ENCODE results near the gene VPS4A. TPM values are rescaled to one million over a fixed set of nuclear protein-coding genes. Genes with fewer than 3 reads are reported as not detected.
A peak's percentile ranks its signal among the peaks of the same experiment; 100 is the strongest.
"Not testable (repeated sequence)": the region's sequence is repeated elsewhere in the genome, so short reads cannot be mapped to it uniquely, and the experiment has no call there.

Gene VPS4A
- total RNA-seq, 1 donor from 2014 or later, result 28.9 TPM

GRCh38 chr16:69293401-69293800 is 17.7 kb upstream of the VPS4A start:
- Mint-ChIP-seq H3K4me1 (ENCODE audit: low read depth, unreplicated experiment) (peaks cover 9% of the 10 kb centered on the region), H3K4me3 (ENCODE audit: unreplicated experiment) (no peak overlapping the region), H3K27me3 (ENCODE audit: low read depth, unreplicated experiment) (no peaks in the 10 kb centered on the region), H3K27ac (ENCODE audit: unreplicated experiment) (peak overlapping the region; percentile 2), H3K9me3 (ENCODE audit: unreplicated experiment) (no peaks in the 10 kb centered on the region), H3K36me3 (ENCODE audit: low read depth, unreplicated experiment) (peaks cover 8% of the 10 kb centered on the region)
- Histone ChIP-seq H3K9me3 (ENCODE audit: insufficient read depth, low read depth, low read length) (no peaks in the 10 kb centered on the region), H3K79me2 (ENCODE audit: insufficient read depth, low read length) (no peaks in the 10 kb centered on the region), H3K4me2 (ENCODE audit: low read length) (no peak overlapping the region), H4K20me1 (ENCODE audit: insufficient read depth, low read length) (peaks cover 4% of the 10 kb centered on the region), H3K4me1 (ENCODE audit: insufficient read depth, low read length) (no peaks in the 10 kb centered on the region), H2AFZ (ENCODE audit: low read depth, low read length) (no peak overlapping the region), H3K36me3 (ENCODE audit: insufficient read depth, low read length) (no peaks in the 10 kb centered on the region), H3K9ac (ENCODE audit: low read length) (no peak overlapping the region), H3K27me3 (ENCODE audit: insufficient read depth, low read length) (no peaks in the 10 kb centered on the region), H3K4me3 (ENCODE audit: insufficient read depth, low read depth, low read length) (no peak overlapping the region), H3K27ac (ENCODE audit: low read depth, low read length) (no peak overlapping the region)
- FAIRE-seq (no peak), DNase-seq (ENCODE audit: low read depth) (no peak)
- TF ChIP-seq EZH2 (IDR thresholded peaks at IDR 0.05; ENCODE audit: insufficient read depth, low read length), result no peak
- no peak for TF ChIP-seq CTCF (IDR thresholded peaks at IDR 0.05; ENCODE audit: insufficient read depth, low read depth, low read length)

- no peaks in the 10 kb centered on the region for H3K4me1 ChIP-seq (ENCODE audit: insufficient read depth, low read length)
- no peak overlapping the region for H3K27ac Mint-ChIP-seq (ENCODE audit: unreplicated experiment)
- H4K20me1 ChIP-seq (ENCODE audit: insufficient read depth, low read length), result peaks cover 4% of the 10 kb centered on the region
- no peaks in the 10 kb centered on the region for H3K79me2 ChIP-seq (ENCODE audit: insufficient read depth, low read length)
- H3K4me3 ChIP-seq (ENCODE audit: insufficient read depth, low read depth, low read length), result no peak overlapping the region
- no peak overlapping the region for H3K4me3 Mint-ChIP-seq (ENCODE audit: unreplicated experiment)
- no peak overlapping the region for H3K4me2 ChIP-seq (ENCODE audit: low read length)
- no peak overlapping the region for H3K27ac ChIP-seq (ENCODE audit: low read depth, low read length)
- H3K36me3 ChIP-seq (ENCODE audit: insufficient read depth, low read length), result no peaks in the 10 kb centered on the region
- no peaks in the 10 kb centered on the region for H3K27me3 ChIP-seq (ENCODE audit: insufficient read depth, low read length)
- no peaks in the 10 kb centered on the region for H3K9me3 ChIP-seq (ENCODE audit: insufficient read depth, low read depth, low read length)
- no peak overlapping the region for H3K9ac ChIP-seq (ENCODE audit: low read length)
- TF ChIP-seq EZH2 (IDR thresholded peaks at IDR 0.05; ENCODE audit: insufficient read depth, low read length) (no peak), CTCF (IDR thresholded peaks at IDR 0.05; ENCODE audit: insufficient read depth, low read depth, low read length) (no peak)
- H3K36me3 Mint-ChIP-seq (ENCODE audit: low read depth, unreplicated experiment), result peaks cover 3% of the 10 kb centered on the region
- H2AFZ ChIP-seq (ENCODE audit: low read depth, low read length), result no peak overlapping the region
- H3K27me3 Mint-ChIP-seq (ENCODE audit: low read depth, unreplicated experiment), result no peaks in the 10 kb centered on the region
- FAIRE-seq, result no peak
- no peak for DNase-seq (ENCODE audit: low read depth)
- H3K9me3 Mint-ChIP-seq (ENCODE audit: unreplicated experiment), result no peaks in the 10 kb centered on the region
- H3K4me1 Mint-ChIP-seq (ENCODE audit: low read depth, unreplicated experiment), result peaks cover 9% of the 10 kb centered on the region
These were observed 17.1 kb upstream of the VPS4A start for GRCh38 chr16:69294051-69294450.

GRCh38 chr16:69296771-69297170 is 14.4 kb upstream of the VPS4A start:
- H3K9me3 Mint-ChIP-seq (ENCODE audit: unreplicated experiment); H3K9ac ChIP-seq (ENCODE audit: low read length); DNase-seq (ENCODE audit: low read depth); H3K27ac ChIP-seq (ENCODE audit: low read depth, low read length); H4K20me1 ChIP-seq (ENCODE audit: insufficient read depth, low read length); H3K4me2 ChIP-seq (ENCODE audit: low read length); H3K4me1 ChIP-seq (ENCODE audit: insufficient read depth, low read length); H3K27me3 Mint-ChIP-seq (ENCODE audit: low read depth, unreplicated experiment); H3K79me2 ChIP-seq (ENCODE audit: insufficient read depth, low read length); FAIRE-seq; H3K4me3 ChIP-seq (ENCODE audit: insufficient read depth, low read depth, low read length); H2AFZ ChIP-seq (ENCODE audit: low read depth, low read length); H3K36me3 Mint-ChIP-seq (ENCODE audit: low read depth, unreplicated experiment); H3K27ac Mint-ChIP-seq (ENCODE audit: unreplicated experiment); H3K27me3 ChIP-seq (ENCODE audit: insufficient read depth, low read length); H3K9me3 ChIP-seq (ENCODE audit: insufficient read depth, low read depth, low read length); H3K4me3 Mint-ChIP-seq (ENCODE audit: unreplicated experiment); H3K4me1 Mint-ChIP-seq (ENCODE audit: low read depth, unreplicated experiment): not testable (repeated sequence)
- H3K36me3 ChIP-seq (ENCODE audit: insufficient read depth, low read length), result peaks cover 10% of the 10 kb centered on the region

Data from astrocyte (in vitro differentiated cells and primary cell).